Measurements from ENCODE around the gene YTHDC2.

The YTHDC2 gene

GRCh38 chr5:113514289-113514635, 768 bp downstream of the YTHDC2 start:
- peak overlapping the region; percentile 41 for H3K27ac ChIP-seq (ENCODE audit: poor library complexity, severe bottlenecking)
- no peak for ATAC-seq (ENCODE audit: low read depth)
- peaks cover 41% of the 10 kb centered on the region for H3K36me3 ChIP-seq (ENCODE audit: low read depth)
- DNase-seq (ENCODE audit: low spot score) = no peak
- H3K4me1 ChIP-seq (ENCODE audit: insufficient read depth, poor library complexity, severe bottlenecking) = peaks cover 23% of the 10 kb centered on the region
- no peaks in the 10 kb centered on the region for H3K9me3 ChIP-seq (ENCODE audit: severe bottlenecking)
- no peak for TF ChIP-seq CTCF (IDR thresholded peaks at IDR 0.05; ENCODE audit: poor library complexity, severe bottlenecking)
- H3K27me3 ChIP-seq (ENCODE audit: insufficient read depth, poor library complexity, severe bottlenecking) = no peaks in the 10 kb centered on the region
- peak overlapping the region; percentile 87 for H3K4me3 ChIP-seq (ENCODE audit: severe bottlenecking)

GRCh38 chr5:113518884-113519283, 5.4 kb downstream of the YTHDC2 start:
- Histone ChIP-seq H3K4me3 (ENCODE audit: severe bottlenecking) (no peak overlapping the region), H3K27me3 (ENCODE audit: insufficient read depth, poor library complexity, severe bottlenecking) (no peaks in the 10 kb centered on the region), H3K9me3 (ENCODE audit: severe bottlenecking) (no peaks in the 10 kb centered on the region), H3K36me3 (ENCODE audit: low read depth) (peaks cover 65% of the 10 kb centered on the region), H3K4me1 (ENCODE audit: insufficient read depth, poor library complexity, severe bottlenecking) (peaks cover 20% of the 10 kb centered on the region), H3K27ac (ENCODE audit: poor library complexity, severe bottlenecking) (no peak overlapping the region)
- no peak for DNase-seq (ENCODE audit: low spot score)
- no peak for TF ChIP-seq CTCF (IDR thresholded peaks at IDR 0.05; ENCODE audit: poor library complexity, severe bottlenecking)
- ATAC-seq (ENCODE audit: low read depth) = no peak

GRCh38 chr5:113519412-113519811, 5.9 kb downstream of the YTHDC2 start:
- Histone ChIP-seq H3K27ac (ENCODE audit: poor library complexity, severe bottlenecking) (no peak overlapping the region), H3K36me3 (ENCODE audit: low read depth) (peaks cover 69% of the 10 kb centered on the region), H3K4me3 (ENCODE audit: severe bottlenecking) (no peak overlapping the region), H3K4me1 (ENCODE audit: insufficient read depth, poor library complexity, severe bottlenecking) (peaks cover 23% of the 10 kb centered on the region), H3K9me3 (ENCODE audit: severe bottlenecking) (no peaks in the 10 kb centered on the region), H3K27me3 (ENCODE audit: insufficient read depth, poor library complexity, severe bottlenecking) (no peaks in the 10 kb centered on the region)
- DNase-seq (ENCODE audit: low spot score) (no peak), ATAC-seq (ENCODE audit: low read depth) (no peak)
- TF ChIP-seq CTCF (IDR thresholded peaks at IDR 0.05; ENCODE audit: poor library complexity, severe bottlenecking) = no peak

- DNase-seq (ENCODE audit: low spot score) = no peak
Observed at GRCh38 chr5:113520429-113520828, 6.9 kb downstream of the YTHDC2 start.

GRCh38 chr5:113520899-113521298, 7.4 kb downstream of the YTHDC2 start:
- H3K36me3 ChIP-seq (ENCODE audit: low read depth) = peaks cover 74% of the 10 kb centered on the region

More at GRCh38 chr5:113520429-113520828, 6.9 kb downstream of the YTHDC2 start:
- Histone ChIP-seq H3K27me3 (ENCODE audit: insufficient read depth, poor library complexity, severe bottlenecking) (no peaks in the 10 kb centered on the region), H3K27ac (ENCODE audit: poor library complexity, severe bottlenecking) (no peak overlapping the region), H3K36me3 (ENCODE audit: low read depth) (peaks cover 74% of the 10 kb centered on the region), H3K4me3 (ENCODE audit: severe bottlenecking) (no peak overlapping the region), H3K4me1 (ENCODE audit: insufficient read depth, poor library complexity, severe bottlenecking) (peaks cover 23% of the 10 kb centered on the region), H3K9me3 (ENCODE audit: severe bottlenecking) (no peaks in the 10 kb centered on the region)
- TF ChIP-seq CTCF (IDR thresholded peaks at IDR 0.05; ENCODE audit: poor library complexity, severe bottlenecking) = no peak
- peak; percentile 79 for ATAC-seq (ENCODE audit: low read depth)

More at GRCh38 chr5:113520899-113521298, 7.4 kb downstream of the YTHDC2 start:
- Histone ChIP-seq H3K4me3 (ENCODE audit: severe bottlenecking) (no peak overlapping the region), H3K9me3 (ENCODE audit: severe bottlenecking) (no peaks in the 10 kb centered on the region), H3K27ac (ENCODE audit: poor library complexity, severe bottlenecking) (no peak overlapping the region), H3K4me1 (ENCODE audit: insufficient read depth, poor library complexity, severe bottlenecking) (peaks cover 23% of the 10 kb centered on the region), H3K27me3 (ENCODE audit: insufficient read depth, poor library complexity, severe bottlenecking) (no peaks in the 10 kb centered on the region)
- ATAC-seq (ENCODE audit: low read depth) = no peak
- TF ChIP-seq CTCF (IDR thresholded peaks at IDR 0.05; ENCODE audit: poor library complexity, severe bottlenecking) = no peak
- no peak for DNase-seq (ENCODE audit: low spot score)
